UCSD-AML1 (cell line): Measurements from ENCODE around the gene TMEM252.

Experiments
- DNase-seq: peaks from one replicate; lab custom pipeline; 2025; ENCODE audit not compliant: unreplicated experiment; lab: John Stamatoyannopoulos, UW

The TMEM252 gene, protein sequence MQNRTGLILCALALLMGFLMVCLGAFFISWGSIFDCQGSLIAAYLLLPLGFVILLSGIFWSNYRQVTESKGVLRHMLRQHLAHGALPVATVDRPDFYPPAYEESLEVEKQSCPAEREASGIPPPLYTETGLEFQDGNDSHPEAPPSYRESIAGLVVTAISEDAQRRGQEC

DNA sequence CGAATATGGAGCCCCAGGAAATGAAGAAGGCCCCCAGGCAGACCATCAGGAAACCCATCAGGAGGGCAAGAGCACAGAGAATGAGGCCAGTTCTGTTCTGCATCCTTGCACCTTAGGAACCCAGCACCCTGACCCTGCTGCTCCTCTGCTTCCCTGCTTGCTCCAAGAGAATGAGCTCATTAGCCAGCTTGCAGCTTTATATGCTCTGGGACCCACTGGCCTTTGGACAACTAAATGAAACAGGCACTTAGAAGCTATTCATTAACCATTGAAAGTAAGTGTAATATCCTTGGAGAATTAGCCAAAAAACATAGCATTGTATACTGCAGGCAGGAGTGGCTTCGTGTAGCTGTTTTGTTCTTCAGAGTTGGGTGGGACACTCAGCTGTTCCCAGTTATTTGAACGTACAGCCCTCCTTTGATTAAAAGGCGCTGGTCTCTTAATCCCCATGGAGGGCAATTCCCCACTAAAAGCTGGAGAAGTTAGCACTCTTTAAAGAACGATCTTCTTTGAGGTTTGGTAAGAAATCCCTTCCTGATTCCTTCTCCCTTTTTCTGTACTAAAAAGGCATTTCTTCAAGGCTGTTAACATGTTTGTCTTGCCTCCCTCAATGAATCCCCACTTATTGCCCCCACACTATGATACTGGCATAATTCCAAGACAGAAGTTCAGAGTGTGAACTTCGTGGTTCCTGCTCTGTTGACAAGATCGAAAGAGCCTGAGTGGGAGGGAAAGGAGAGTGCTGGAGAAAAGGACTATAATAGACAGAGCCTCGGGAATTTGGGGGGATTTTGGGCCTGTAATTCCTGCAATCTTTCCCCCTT lies at the start of gene TMEM252:
Gene TMEM252 (minus strand): TSS at position 172 of the 824 bp plus-strand sequence. CDS start 69 bp downstream, at position 103.
- no peak for DNase-seq

GRCh38 chr9:68585034-68585761 lies 44.5 kb upstream of the TMEM252 start:
- no peak for DNase-seq

DNA sequence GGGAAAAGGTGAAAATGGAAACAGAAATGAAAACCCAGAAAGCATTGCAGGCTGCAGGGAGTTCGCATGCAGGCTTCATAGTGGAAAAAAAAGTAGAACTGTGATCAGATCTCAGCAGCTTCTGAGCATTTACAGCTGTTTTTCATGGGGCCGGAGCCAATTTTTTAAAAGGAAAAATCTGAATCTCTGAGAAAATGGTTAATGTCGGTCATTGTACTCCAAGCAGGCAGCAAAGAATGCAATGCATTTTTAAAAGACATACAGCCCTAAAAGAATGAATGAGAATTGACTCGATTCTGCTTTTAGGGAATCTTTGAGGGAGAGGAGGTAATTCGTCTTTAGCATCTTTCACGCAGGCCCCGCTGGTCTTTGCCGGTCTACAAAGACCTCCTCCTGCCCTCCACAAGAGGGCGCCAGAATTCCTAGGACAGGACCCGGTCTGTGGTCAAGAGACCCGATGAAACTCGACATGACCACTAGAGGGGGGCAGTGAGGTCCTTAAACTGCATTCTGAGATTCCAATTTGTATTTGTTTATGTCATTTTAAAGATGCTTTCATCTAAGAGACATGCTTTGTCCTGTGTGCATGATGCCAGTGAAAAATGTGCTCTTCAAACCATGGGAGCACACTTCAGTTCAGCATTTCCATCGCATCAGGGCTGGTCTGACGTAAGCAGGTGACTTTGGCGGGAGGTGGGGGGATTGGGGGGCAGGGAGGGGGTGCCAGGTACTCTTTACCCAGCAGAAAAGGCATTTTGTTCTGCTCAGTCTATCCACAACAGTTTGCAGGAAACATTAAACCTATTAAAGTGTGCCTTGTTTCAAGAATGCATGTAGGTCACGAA lies 43.7 kb upstream of the TMEM252 start:
- DNase-seq, result peak; percentile 70

- DNase-seq, result no peak
Measured at GRCh38 chr9:68581696-68582095, 41.0 kb upstream of the TMEM252 start.

DNA sequence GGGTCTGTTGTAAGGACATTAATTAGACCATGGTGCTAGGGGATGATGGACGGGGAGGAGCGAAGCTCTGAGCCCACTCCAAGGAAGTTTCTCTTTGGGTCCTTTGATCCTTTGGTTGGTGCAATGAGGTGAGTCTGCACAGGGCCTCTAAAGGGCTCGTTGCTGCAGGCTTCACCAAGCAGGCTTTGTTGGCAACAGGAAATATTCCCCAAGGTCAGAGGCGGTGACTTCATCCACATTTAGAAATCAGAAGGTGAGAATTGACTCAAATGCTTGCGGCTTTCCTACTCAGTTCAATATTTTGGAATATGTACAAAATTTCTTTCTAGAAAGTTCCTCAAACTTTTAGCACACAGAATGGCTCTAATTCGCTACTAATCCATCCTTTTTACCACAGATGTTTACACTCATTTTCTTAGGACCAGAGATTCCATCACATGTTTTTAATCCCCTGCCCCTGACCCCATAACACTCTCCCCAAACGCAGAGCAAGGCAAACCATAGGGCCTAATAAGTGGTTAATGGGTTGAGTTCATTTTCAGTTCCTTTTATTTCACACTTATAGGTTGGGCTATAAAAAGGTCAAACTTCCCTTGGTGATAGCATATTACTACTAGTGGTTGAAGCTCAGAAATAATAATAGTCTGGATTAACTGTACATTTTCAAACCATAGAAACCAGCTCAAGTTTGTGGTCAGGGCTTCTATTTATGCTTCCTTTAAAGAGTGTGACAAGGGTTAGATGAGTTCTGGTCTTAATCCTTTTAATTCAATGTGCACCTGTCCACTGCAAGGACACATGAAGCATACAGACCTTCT lies 37.3 kb upstream of the TMEM252 start:
- DNase-seq, result no peak

DNA sequence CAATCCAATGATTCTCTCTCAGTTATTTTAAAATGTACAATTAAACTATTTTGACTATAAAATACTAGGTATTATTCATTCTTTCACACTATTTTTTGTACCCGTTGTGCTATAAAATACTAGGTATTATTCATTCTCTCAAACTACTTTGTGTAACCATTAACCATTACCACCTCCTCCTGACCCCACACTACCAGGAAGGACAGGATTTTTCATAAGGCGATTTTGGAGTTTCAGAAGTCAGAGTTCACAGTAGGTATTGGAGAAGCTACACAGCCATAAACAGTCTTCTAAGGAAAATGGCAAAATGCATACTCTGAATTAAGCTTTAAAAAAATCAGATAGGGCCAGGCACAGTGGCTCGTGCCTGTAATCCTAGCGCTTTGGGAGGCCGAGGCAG lies 35.1 kb upstream of the TMEM252 start:
- no peak for DNase-seq

- no peak for DNase-seq
Measured at GRCh38 chr9:68574150-68574549, 33.5 kb upstream of the TMEM252 start.

GRCh38 chr9:68567565-68567964 lies 26.9 kb upstream of the TMEM252 start:
- DNase-seq, result no peak

DNA sequence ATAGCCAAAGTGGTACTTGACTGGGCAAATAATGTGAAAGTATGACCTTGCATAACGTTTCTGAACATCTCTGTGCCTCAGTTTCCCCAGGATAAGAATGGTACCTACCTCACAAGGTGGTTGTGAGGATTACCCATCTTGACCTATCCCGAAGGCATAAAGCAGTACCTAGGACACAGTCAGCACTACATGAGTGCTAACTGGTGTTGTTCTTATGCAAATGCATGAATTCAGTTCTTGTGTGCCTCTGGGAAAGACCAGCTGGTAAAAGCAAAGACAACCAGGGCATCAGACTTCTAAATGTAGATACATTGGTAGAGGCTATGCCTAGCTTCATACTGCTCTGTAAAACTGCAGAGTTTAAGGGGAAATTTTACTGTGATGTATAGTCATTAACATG lies 21.8 kb upstream of the TMEM252 start:
- DNase-seq, result no peak

DNA sequence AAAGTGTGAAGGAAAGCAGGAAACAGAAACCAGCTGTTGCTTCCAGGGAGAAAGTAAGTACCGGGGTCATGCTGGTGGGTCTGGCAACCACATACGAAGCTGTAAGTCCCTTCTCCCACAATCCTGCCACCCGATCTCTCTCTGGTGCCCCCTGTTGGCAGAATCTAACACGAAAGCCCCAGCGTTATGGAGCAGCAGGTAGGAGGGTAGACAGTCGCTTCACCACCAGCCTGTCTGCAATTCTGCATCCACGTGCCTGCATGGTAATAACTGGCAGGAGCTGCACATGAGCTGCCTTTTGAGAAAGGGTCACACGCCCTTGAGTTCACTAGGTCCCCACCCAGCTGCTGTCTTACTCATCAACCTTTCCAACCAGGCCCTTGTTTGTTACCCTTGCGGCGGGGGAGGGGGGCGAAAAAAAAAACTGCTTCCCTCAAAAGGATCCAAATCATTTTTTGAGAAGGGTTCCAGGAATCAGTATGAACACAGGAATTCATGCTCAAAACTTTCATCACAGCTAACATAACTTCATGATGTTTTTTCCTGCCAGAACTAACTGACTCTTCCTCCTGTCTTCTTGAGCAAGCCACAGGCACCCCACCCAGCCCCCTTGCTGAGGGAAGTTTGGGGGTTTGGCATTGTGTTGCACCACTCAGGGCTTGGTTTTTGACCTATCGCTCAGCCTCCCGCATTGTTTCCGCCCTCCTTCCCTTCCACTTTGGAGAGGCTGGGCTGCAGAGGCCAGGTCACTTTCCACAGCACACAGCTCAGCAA lies 19.6 kb upstream of the TMEM252 start:
- peak; percentile 73 for DNase-seq

DNA sequence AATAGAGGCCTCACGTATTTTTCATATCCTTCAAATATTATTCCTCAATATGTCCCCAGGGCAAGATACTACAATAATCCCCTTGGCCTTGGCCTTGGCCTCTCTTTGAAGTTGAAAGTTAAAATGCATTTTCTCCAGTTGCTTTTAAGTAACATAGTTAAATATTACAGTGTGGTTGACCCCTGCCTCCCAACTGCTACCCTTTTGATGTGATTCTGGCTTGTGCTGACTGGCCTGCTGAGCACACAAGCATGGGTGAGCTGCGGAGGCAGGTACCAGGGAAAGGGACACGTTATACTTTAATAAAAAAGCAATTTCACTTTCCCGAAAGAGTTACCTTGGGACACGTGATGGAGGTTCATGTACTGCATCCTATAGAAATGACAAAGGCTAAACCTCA lies 17.9 kb upstream of the TMEM252 start:
- DNase-seq, result no peak

GRCh38 chr9:68555437-68556150 lies 14.9 kb upstream of the TMEM252 start:
- DNase-seq, result no peak

- no peak for DNase-seq
Measured at GRCh38 chr9:68552700-68553476, 12.2 kb upstream of the TMEM252 start.

DNA sequence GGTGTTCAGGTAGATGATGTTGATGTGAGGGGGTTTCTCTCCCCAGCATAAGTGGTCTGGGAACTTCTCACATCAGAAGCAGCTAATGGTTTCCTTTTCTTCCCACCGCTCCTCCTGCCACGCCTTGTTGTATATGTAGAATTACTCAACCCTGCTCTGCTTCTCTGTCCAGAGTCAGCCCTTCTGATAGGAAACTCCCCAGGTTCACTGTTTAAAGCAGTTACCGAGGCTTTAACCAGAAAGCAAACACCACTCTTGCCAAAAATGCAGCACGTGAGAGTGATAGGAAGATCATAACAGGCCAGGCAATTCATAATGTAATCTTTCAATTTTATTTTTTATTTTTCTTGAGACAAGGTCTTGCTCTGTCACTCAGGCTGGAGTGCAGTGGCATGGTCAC lies 10.5 kb upstream of the TMEM252 start:
- no peak for DNase-seq

- DNase-seq, result no peak
Measured at GRCh38 chr9:68548241-68548640, 7.6 kb upstream of the TMEM252 start.

- no peak for DNase-seq
Measured at GRCh38 chr9:68547417-68547816, 6.7 kb upstream of the TMEM252 start.

DNA sequence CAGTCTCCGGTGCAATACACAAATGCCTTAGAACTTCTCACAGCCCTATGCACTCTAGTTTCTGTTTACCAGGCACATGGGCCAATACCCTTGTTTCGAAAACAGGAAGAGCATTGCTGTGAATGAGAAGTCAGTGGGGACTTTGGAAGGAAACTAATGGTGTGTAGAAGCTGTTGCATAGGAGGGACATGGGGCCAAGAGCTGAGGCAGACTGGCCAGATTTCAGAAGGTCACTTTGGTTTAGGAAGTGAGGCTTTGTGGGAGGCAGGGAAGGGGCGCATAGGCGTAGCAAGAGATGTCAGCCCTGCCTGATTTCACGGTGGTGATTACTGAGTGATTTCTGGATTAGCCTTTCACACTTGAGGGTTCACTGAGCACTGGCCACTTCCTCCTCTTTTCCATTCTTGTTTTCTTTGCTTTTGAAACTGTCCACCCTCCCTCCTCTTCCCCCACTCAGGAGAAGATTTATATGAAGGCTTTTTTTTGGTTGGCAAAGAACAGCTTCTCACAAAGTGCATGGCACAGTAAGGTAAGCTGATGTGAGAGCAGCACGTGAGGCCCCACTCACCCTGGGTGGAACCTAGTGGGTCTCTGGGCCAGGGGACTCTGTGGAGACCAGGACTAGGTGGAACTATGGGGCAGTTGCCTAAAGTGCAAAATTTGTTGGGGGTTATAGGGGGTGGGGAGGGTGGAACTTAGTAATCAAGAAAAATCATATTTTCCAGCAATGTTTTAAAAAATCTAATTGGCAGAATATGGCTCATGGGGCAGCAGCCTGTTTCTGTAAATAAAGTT lies 6.1 kb upstream of the TMEM252 start:
- peak; percentile 17 for DNase-seq
